K562 (cell line): Measurements from ENCODE around the gene ST3GAL3. TPM values are rescaled to one million over a fixed set of nuclear protein-coding genes. Genes with fewer than 3 reads are reported as not detected.

Experiments used
- BACH1 ChIP-seq: fragments of 200-800 bp; sonication (Bioruptor generic); IDR thresholded peaks from 2 replicates; pipeline ENCODE4 v1.6.1; 2016; ENCODE audit warnings: missing genetic modification characterization, missing compliant biosample characterization
- BRF2 ChIP-seq: IDR thresholded peaks from 3 replicates; pipeline ENCODE4 v1.6.1; 2011; ENCODE audit warnings: borderline replicate concordance, mild to moderate bottlenecking; ENCODE audit not compliant: insufficient read length, insufficient read depth
- CHD4 ChIP-seq: fragments of 200-600 bp; sonication (generic); IDR thresholded peaks from 3 replicates; pipeline ENCODE4 v1.6.1; 2012; ENCODE audit warnings: low read depth, mild to moderate bottlenecking, mixed read lengths, low read length, inconsistent platforms; ENCODE audit not compliant: insufficient read depth, insufficient replicate concordance, poor library complexity, severe bottlenecking
- CREB1 ChIP-seq, 2 experiments: sonication (generic) in 1 of 2; formaldehyde crosslinking in 1 of 2; IDR thresholded peaks; 2 replicates each; pipeline versions ENCODE4 v1.6.1 to v1.8.0; 2012 to 2022; ENCODE audit warnings: inconsistent platforms in 1 of 2, mild to moderate bottlenecking in 1 of 2, missing genetic modification reagents in 1 of 2, moderate library complexity in 1 of 2
- EGR1 ChIP-seq: fragments of 450-650 bp; conservative IDR thresholded peaks from 2 replicates; pipeline ENCODE4 v1.6.1; 2017; ENCODE audit warnings: mild to moderate bottlenecking
- EP400 ChIP-seq: fragments of 450-650 bp; IDR thresholded peaks from 2 replicates; pipeline ENCODE4 v1.6.1; 2017; ENCODE audit warnings: antibody characterized with exemption, mild to moderate bottlenecking, moderate library complexity
- GABPA ChIP-seq: fragments of 200-800 bp; sonication (Bioruptor generic); conservative IDR thresholded peaks from 2 replicates; pipeline ENCODE4 v1.6.1; 2016; ENCODE audit warnings: low read depth, missing genetic modification characterization, missing compliant biosample characterization
- HMG20A ChIP-seq: fragments of 450-650 bp; formaldehyde crosslinking; conservative IDR thresholded peaks from 2 replicates; pipeline ENCODE4 v1.4.0; 2020; ENCODE audit warnings: mild to moderate bottlenecking, mixed read lengths
- HNRNPK ChIP-seq: fragments of 200-400 bp; formaldehyde crosslinking; IDR thresholded peaks from one replicate; pipeline ENCODE4 v1.6.1; 2018; ENCODE audit warnings: mild to moderate bottlenecking, low read depth, low read length; ENCODE audit not compliant: poor library complexity, severe bottlenecking
- NCOA1 ChIP-seq: fragments of 450-650 bp; IDR thresholded peaks from 2 replicates; pipeline ENCODE4 v1.6.1; 2016; ENCODE audit warnings: low read depth
- PURB ChIP-seq: sonication (generic); formaldehyde crosslinking; IDR thresholded peaks from 2 replicates; pipeline ENCODE4 v1.9.0; 2021; ENCODE audit warnings: low read depth, mild to moderate bottlenecking, missing genetic modification reagents
- SIX5 ChIP-seq, 2 experiments: IDR thresholded peaks; 2 replicates each; pipeline ENCODE4 v1.6.1; 2011; ENCODE audit warnings: low read length in 2 of 2, borderline replicate concordance in 1 of 2, low read depth in 1 of 2, mild to moderate bottlenecking in 1 of 2, moderate library complexity in 1 of 2; ENCODE audit not compliant: insufficient read depth in 1 of 2
- SMARCC2 ChIP-seq: fragments of 450-650 bp; IDR thresholded peaks from 2 replicates; pipeline ENCODE4 v1.6.1; 2017; ENCODE audit warnings: antibody characterized with exemption, moderate library complexity, mild to moderate bottlenecking, low read depth
- SMARCE1 ChIP-seq: fragments of 450-650 bp; IDR thresholded peaks from 2 replicates; pipeline ENCODE4 v1.7.1; 2016; ENCODE audit warnings: mild to moderate bottlenecking
- SREBF2 ChIP-seq: sonication (generic); formaldehyde crosslinking; IDR thresholded peaks from 2 replicates; pipeline ENCODE4 v1.4.0; 2020; ENCODE audit warnings: mild to moderate bottlenecking, missing genetic modification reagents
- SRSF1 ChIP-seq: fragments of 200-400 bp; formaldehyde crosslinking; IDR thresholded peaks from 2 replicates; pipeline ENCODE4 v1.6.1; 2017; ENCODE audit warnings: mild to moderate bottlenecking, low read depth, low read length, moderate library complexity
- STAT6 ChIP-seq: sonication (generic); formaldehyde crosslinking; IDR thresholded peaks from 2 replicates; pipeline ENCODE4 v1.8.1; 2023; ENCODE audit warnings: mild to moderate bottlenecking, missing genetic modification reagents
- TAF15 ChIP-seq: fragments of 200-400 bp; formaldehyde crosslinking; IDR thresholded peaks from 2 replicates; pipeline ENCODE4 v1.6.1; 2017; ENCODE audit warnings: mild to moderate bottlenecking, low read depth, low read length, moderate library complexity
- ZNF224 ChIP-seq: sonication (generic); formaldehyde crosslinking; IDR thresholded peaks from 2 replicates; pipeline ENCODE4 v1.8.0; 2022; ENCODE audit warnings: mild to moderate bottlenecking, missing genetic modification reagents
- ZNF3 ChIP-seq: fragments of 250-450 bp; sonication (Bioruptor Pico); IDR thresholded peaks from 2 replicates; pipeline ENCODE4 v1.5.0; 2021; ENCODE audit warnings: mild to moderate bottlenecking, moderate library complexity
- ZNF668 ChIP-seq: fragments of 250-450 bp; sonication (Bioruptor Pico); IDR thresholded peaks from 2 replicates; pipeline ENCODE4 v1.8.0; 2022; ENCODE audit warnings: mild to moderate bottlenecking, inconsistent platforms
- ZNF780A ChIP-seq: fragments of 250-450 bp; sonication (Bioruptor Pico); IDR thresholded peaks from 2 replicates; pipeline ENCODE4 v1.5.0; 2021; ENCODE audit warnings: mild to moderate bottlenecking
- polyA plus RNA-seq, 8 experiments: library from polyadenylated mRNA; depleted of rRNA in 4 of 8; stranded (reverse) in 5 of 8; unstranded in 3 of 8; fragments of >200 nt; fragmentation: Nextera tagmentation in 2 of 8; fragmentation: Illumina TruSeq in 1 of 8; extraction: Ambion mirVana in 2 of 8; extraction: Trizol in 1 of 8; gene quantifications; 2 replicates each; pipeline versions ENCODE4 v1.2.1 to v1.2.3, GENCODE V29; 2011 to 2014; ENCODE audit warnings: inconsistent platforms in 1 of 8, missing spikeins in 1 of 8
- total RNA-seq, 7 experiments: library from RNA; depleted of rRNA in 6 of 7; stranded (reverse); fragments of >200 nt in 6 of 7; fragmentation: Illumina TruSeq in 2 of 7; extraction: Trizol in 2 of 7; gene quantifications; 2 replicates each; pipeline versions ENCODE4 v1.2.1 to v1.2.3, GENCODE V29; 2011 to 2021; ENCODE audit warnings: low replicate concordance in 1 of 7
- TF ChIP-seq, protein P1 (sequence below): fragments of 250-450 bp; sonication (Bioruptor Pico); IDR thresholded peaks from 2 replicates; pipeline ENCODE4 v1.8.0; 2022; ENCODE audit warnings: inconsistent platforms, mild to moderate bottlenecking, moderate library complexity, borderline replicate concordance

ST3GAL3 gene
- total and polyA plus RNA-seq, 9 of the 15 experiments (the other 6 are each of a cell fraction or from before 2014, with no cell fraction given) = 1.2 to 18.9 (median 11.0) TPM

GRCh38 chr1:43707190-43708001 lies at the start of gene ST3GAL3 (continued):
- TF ChIP-seq STAT6 (CRISPR knock-in tag) (peak; percentile 38; the same call in 1 of the 2 replicates), ZNF780A (CRISPR knock-in tag) (no peak), SMARCE1 (no peak), CREB1 (IDR thresholded peaks at IDR 0.05) (0 out of 2 replicates have a peak, but pooled peaks have one; percentile 43), CREB1 (CRISPR knock-in tag; IDR thresholded peaks at IDR 0.05) (peak; percentile 59; the same call in 1 of the 2 replicates), NCOA1 (no peak), SIX5 (IDR thresholded peaks at IDR 0.05; ENCODE audit: borderline replicate concordance in 1 of 2, insufficient read depth in 1 of 2, low read depth in 1 of 2, low read length in 2 of 2) (peak in 1 of 2 experiments; percentile 16; a peak in 1 of 4 replicates), TAF15 (no peak), ZNF224 (CRISPR knock-in tag) (peak; percentile 48; the same call in 1 of the 2 replicates), BRF2 (no peak), EP400 (peak; percentile 67; the same call in 1 of the 2 replicates), HMG20A (CRISPR knock-in tag) (no peak), CHD4 (no peak), ZNF3 (CRISPR knock-in tag) (no peak), SREBF2 (no peak), GABPA (peak; percentile 54; the same call in 1 of the 2 replicates), ZNF668 (CRISPR knock-in tag) (no peak), BACH1 (tag) (no peak), SMARCC2 (no peak; the same call in 1 of the 2 replicates), SRSF1 (no peak; the same call in 1 of the 2 replicates), EGR1 (peak; percentile 84), PURB (no peak), HNRNPK (peak; percentile 12)
- TF ChIP-seq, protein P1, sequence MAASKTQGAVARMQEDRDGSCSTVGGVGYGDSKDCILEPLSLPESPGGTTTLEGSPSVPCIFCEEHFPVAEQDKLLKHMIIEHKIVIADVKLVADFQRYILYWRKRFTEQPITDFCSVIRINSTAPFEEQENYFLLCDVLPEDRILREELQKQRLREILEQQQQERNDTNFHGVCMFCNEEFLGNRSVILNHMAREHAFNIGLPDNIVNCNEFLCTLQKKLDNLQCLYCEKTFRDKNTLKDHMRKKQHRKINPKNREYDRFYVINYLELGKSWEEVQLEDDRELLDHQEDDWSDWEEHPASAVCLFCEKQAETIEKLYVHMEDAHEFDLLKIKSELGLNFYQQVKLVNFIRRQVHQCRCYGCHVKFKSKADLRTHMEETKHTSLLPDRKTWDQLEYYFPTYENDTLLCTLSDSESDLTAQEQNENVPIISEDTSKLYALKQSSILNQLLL (CRISPR knock-in tag) = no peak
